Measurements from ENCODE around the gene SEPSECS. TPM values are rescaled to one million over a fixed set of nuclear protein-coding genes. Genes with fewer than 3 reads are reported as not detected.

The SEPSECS gene
- total and polyA plus RNA-seq, 2 donors (not counting 3 experiments of a cell fraction or from before 2014, with no cell fraction given), result 2.8 to 8.3 TPM

DNA sequence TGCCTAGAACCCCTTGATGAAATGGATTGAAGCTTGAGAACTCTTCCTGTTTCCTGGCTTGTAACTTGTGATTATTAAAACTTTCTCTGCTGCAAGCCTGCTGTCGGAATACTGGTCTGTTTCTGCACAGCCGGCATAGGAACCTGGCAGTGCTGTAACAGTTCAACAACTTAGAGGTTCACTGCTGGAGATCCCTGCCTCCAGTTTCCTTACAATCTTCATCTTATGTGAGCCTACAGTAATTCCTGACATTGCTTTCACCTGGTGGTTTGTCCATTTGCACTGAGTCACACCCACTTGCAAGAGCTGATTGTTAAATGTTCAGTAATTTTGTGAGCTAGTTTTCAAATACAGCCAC is 1.3 kb upstream of the SEPSECS start:
- Histone ChIP-seq H3K36me3 (ENCODE audit: control insufficient read depth in 2 of 2, extremely low read depth in 1 of 2, insufficient read depth in 2 of 2, low read length in 2 of 2) (no peaks in the 10 kb centered on the region), H3K9me3 (replicated peaks; ENCODE audit: control insufficient read depth, insufficient read depth, low read length) (no peaks in the 10 kb centered on the region), H3K27ac (ENCODE audit: insufficient read depth, low read depth, low read length) (peak overlapping the region; percentile 81), H2AFZ (ENCODE audit: low read depth, low read length) (peak overlapping the region; percentile 78), H3K9me1 (replicated peaks; ENCODE audit: control insufficient read depth, extremely low read depth, insufficient read depth, low read length) (no peaks in the 10 kb centered on the region), H4K20me1 (replicated peaks; ENCODE audit: control insufficient read depth, extremely low read depth, insufficient read depth, low read length) (no peaks in the 10 kb centered on the region), H3K4me2 (ENCODE audit: insufficient read depth, low read length) (peak overlapping the region; percentile 97), H3K27me3 (ENCODE audit: control insufficient read depth in 2 of 2, insufficient read depth in 2 of 2, low read length in 2 of 2) (no peaks in the 10 kb centered on the region), H3K79me2 (ENCODE audit: control insufficient read depth, insufficient read depth, low read length) (no peaks in the 10 kb centered on the region), H3K4me3 (replicated peaks in 1 of 3; ENCODE audit: insufficient read depth in 1 of 3, low read depth in 1 of 3, low read length in 3 of 3) (peak overlapping the region in 1 of 3 experiments; percentile 84), H3K9ac (replicated peaks; ENCODE audit: extremely low read depth, insufficient read depth, low read length) (peak overlapping the region; percentile 77), H3K4me1 (ENCODE audit: control insufficient read depth, extremely low read depth, insufficient read depth, low read length) (peaks cover 7% of the 10 kb centered on the region)
- no TSS peak for BruUV-seq (replicated peaks)
- intact Hi-C loops (cut with micrococcal nuclease) (loop anchor here (5.0 kb wide), 2 partner anchors 206 to 579 kb away; partner anchors contain the start of gene DHX15), dilution Hi-C loops (cut with MboI; ENCODE audit: extremely low pct_ligation_motif_present, low sequenced_read_pairs) (no loop called here)
- POLR2A ChIA-PET, result interaction anchor here (0.7 kb wide), 2 partner anchors 12 to 591 kb away, joined by 3 to 4 read pairs; no protein-coding TSS in a partner anchor
- FAIRE-seq (no peak), DNase-seq (ENCODE audit: low read depth, low spot score) (no peak)
- no peak for TF ChIP-seq CTCF (IDR thresholded peaks at IDR 0.05; ENCODE audit: extremely low read depth in 1 of 2, insufficient read depth in 1 of 2, low read depth in 1 of 2, low read length in 2 of 2)
- no peak for TF ChIP-seq EZH2 (IDR thresholded peaks at IDR 0.05; ENCODE audit: borderline replicate concordance, low read depth, low read length, severe bottlenecking)
- no peak for TF ChIP-seq POLR2A (IDR thresholded peaks at IDR 0.05; ENCODE audit: low read depth, low read length)
- no peak for TF ChIP-seq JUN (IDR thresholded peaks at IDR 0.05; ENCODE audit: borderline replicate concordance, insufficient read depth, insufficient read length, low read depth)
- no peak for TF ChIP-seq MYC (IDR thresholded peaks at IDR 0.05; ENCODE audit: low read depth, low read length)
- TF ChIP-seq, protein P1, sequence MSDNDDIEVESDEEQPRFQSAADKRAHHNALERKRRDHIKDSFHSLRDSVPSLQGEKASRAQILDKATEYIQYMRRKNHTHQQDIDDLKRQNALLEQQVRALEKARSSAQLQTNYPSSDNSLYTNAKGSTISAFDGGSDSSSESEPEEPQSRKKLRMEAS (IDR thresholded peaks at IDR 0.05; ENCODE audit: insufficient read depth, insufficient read length), result no peak
- TF ChIP-seq FOS (IDR thresholded peaks at IDR 0.05; ENCODE audit: borderline replicate concordance, insufficient read depth, low read length), result no peak
- TF ChIP-seq GATA2 (IDR thresholded peaks at IDR 0.05; ENCODE audit: insufficient read depth, insufficient read length, low read depth, low read length), result no peak
- TF ChIP-seq POLR2AphosphoS5 (IDR thresholded peaks at IDR 0.05; ENCODE audit: insufficient read depth, low read depth, low read length), result no peak
- CTCF ChIA-PET, result interaction anchor here (1.0 to 3.0 kb wide), 9 partner anchors 8 to 205 kb away, joined by 3 to 17 read pairs (median 9); partner anchors contain the start of genes PI4K2B and ZCCHC4
